Measurements from ENCODE around the gene PROSER2.

Gene PROSER2

GRCh38 chr10:11870900-11871400 is 47.8 kb downstream of the PROSER2 start:
- no peak for DNase-seq

DNA sequence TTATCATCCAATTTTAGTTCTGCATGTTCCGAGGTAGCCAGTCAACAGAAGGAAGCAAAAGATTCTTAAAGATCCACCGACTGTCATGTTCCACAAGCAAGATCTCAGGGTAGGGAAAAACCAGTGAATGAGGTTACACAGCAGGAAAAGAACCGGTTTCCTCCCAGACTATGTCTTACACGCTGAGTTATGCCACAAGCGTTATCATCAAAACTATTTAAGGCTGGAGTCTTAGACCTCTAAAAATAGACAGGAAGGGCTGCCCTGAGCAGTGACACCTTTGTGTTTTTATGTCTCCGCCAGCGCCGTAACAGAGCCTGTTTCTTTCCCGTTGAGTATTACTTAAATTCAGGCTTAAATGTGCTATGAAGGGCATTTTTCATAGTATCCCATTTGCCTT is 48.3 kb downstream of the PROSER2 start:
- DNase-seq: no peak

GRCh38 chr10:11874568-11875493 is 51.7 kb downstream of the PROSER2 start:
- DNase-seq: no peak

- DNase-seq: no peak
Observed at GRCh38 chr10:11875494-11876281, 52.5 kb downstream of the PROSER2 start.

GRCh38 chr10:11876324-11876723 is 53.2 kb downstream of the PROSER2 start:
- no peak for DNase-seq

DNA sequence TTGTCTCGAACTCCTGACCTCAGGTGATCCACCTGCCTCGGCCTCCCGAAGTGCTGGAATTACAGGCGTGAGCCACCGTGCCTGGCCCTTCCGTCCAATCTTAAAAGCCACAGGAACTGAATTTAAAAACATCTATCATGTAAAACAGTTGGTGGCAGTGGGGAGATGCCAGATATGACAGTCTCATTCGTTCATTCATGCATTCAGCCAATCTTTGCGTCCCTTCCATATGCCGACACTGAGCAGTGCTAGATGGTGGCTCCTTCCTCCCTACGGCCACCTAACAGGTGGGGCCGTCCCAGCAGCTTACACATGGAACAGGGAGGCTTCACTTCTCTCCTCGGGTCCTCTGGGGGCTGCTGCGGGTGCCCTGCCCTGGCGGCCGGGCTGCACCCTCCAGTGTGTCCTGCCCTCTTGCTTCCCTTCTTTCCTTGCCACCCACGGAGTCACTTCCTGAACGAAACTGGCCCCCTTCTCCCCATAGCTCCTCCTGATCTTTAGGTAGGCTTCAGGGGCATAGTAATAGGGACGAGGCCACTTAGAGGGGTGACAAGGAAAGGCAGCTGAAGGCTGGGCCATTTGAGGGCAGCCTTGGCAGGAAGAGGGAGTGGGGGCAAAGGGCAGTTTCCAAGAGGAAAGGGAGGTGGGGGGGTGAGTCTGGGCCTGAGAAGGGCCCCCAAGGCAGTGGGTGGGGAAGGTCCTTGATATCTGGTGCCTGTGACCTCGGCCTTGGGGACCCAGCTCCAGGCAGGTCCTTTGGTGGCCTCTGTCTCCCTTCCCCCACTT is 53.8 kb downstream of the PROSER2 start:
- no peak for DNase-seq

GRCh38 chr10:11877591-11877905 is 54.4 kb downstream of the PROSER2 start:
- no peak for DNase-seq

- DNase-seq: no peak
Observed at GRCh38 chr10:11878776-11879175, 55.6 kb downstream of the PROSER2 start.

GRCh38 chr10:11879387-11880094 is 56.4 kb downstream of the PROSER2 start:
- no peak for DNase-seq

DNA sequence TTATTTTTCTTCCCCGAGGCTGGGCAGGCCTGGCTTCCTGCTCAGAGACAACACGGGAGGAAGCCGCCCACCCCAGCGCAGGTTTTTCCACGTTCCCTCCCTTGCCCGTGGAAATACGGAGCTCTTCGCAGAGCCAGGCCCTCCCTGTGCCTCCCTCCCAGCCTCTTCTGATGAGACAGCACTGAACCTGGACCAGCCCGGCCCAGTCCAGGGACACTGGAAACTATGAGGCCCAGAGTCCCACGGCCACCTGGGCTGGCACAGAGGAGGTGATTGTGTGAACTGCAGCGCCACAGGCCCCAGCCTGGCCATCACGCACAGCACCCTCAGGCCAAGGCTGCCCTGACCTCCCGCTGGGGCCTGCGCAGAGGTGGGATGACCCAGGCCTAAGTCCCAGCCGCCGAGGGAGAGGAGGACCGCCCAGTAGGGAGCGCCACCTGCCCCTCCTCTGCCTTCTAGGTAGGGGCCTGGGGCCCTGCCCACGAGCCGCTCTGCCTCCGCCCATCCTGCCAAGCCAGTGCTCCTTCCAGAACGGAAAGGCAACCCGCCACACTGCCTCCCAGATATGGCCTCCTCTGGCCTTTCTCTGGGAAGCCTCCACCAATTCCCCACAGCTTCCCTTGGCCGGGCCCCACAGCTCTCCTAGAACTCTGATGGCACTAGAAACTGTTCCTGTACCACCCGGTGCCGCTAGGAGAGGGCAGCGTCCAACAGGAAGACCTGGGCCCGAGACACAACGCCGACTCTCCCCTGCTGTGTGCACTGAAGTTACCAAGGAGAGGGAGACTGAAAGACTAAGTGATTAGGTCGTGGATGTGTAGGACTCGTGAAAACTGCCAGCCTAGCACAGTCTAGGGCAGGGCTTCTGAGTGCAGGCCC is 57.2 kb downstream of the PROSER2 start:
- no peak for DNase-seq

- no peak for DNase-seq
Observed at GRCh38 chr10:11881030-11881476, 57.9 kb downstream of the PROSER2 start.

DNA sequence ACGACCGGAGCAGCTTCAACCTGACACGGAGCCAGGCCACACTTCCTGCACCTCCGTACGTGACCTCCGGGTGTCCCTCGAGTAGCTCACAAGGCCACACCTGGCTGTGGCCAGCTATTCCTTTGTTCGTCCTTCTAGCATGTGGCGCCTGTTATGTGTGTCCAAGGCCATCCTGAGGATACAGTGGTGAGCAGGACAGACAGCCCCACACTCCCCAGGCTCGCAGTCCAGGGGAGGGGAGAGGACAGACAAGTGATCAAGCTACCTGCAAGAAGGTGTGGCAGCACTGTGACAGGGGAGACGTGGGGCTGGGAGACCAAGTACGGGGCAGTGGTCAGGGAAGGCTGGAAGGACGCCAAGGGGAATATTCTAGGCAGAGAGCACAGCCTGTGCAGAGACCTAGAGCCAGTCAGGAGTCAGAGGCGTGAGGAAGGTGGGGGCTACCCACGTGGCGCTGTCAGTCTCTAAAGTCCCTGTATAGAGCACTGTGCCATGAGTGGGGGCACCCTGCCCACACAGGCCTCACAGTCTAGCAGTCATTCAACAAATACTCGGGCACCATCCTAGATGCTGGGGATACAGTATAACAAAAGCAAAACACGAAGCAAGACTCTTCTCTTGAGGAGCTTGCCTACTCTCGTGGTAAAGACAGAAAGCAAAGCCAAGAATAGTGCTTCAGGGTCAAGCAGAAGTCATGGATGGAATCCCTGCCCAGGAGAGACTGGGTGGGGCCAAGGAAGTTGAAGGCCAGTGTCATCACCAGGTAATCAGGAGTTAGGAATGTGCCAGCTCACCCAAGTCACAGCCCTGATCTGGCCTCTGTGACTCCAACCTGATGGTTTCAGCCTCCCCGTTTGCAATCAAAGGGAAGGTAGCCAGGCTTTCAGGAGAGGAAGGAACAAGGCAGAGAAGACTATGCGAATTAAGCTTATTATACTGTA is 58.6 kb downstream of the PROSER2 start:
- no peak for DNase-seq

DNA sequence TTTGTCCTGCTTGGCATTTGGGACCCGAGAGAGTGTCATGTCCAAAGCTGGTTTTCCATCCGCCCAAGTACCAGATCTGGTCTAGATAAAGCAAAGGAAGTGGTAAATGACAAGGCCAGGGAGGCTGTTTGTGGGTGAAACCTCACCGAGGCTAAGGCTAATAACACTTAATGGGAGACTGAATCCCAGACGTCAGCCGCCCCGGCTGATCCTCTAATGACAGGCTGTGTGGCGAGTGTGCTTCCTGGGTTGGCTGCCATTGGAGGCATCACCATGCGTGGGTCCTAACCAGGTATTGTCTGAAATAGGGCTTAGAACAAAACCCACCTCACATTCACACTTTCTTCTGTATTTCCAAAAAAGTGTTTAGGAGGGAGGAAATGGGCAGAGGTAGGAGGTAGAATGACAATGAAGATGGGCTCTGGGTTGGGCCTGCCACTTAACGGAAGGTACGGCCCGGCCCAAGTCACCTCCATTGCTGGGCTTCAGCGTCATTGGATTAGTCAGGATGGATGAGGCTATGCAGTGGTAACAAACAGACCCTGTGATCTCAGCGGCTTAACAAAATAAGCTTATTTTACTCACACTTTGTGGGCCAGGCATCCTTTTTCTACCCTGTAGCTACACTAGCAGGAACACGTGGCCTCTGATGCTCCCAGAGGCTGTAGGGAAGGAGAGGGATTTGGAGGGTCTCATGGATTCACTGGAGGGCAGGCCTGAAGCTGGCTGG is 59.7 kb downstream of the PROSER2 start:
- DNase-seq: no peak

DNA sequence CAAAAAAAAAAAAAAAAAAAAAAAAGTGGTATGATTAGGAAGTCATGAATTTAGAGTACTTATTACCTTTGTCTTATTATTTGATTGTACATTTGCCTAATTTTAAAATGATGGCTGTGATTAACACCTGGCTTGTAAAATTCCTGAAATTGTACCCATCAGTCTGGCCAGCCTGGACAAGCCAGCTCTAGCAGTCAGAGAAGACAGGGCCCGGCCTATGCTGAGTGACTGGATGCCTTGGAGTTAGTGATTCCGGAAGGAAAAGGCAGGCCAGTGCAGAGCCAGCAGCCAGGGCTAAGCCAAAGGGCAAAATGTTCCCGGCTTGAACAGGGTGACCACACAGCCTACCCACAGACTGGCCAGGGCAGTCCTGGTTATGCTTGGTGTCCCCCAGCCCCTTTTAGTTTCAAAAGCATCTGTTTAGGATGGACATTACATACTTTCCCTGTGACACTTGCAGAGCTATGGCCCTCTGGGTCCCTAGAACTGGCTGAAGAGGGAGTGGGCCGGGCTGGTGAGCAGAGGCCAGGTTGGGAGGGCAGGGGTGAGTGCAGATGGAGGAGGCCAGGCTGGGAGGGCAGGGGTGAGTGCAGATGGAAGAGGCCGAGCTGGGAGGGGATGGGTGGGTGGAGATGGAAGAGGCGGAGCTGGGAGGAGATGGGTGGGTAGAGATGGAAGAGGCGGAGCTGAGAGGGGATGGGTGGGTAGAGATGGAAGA is 61.7 kb downstream of the PROSER2 start:
- DNase-seq: no peak

GRCh38 chr10:11885437-11886137 is 62.4 kb downstream of the PROSER2 start:
- DNase-seq: no peak

- no peak for DNase-seq
Observed at GRCh38 chr10:11886138-11886474, 63.0 kb downstream of the PROSER2 start.

DNA sequence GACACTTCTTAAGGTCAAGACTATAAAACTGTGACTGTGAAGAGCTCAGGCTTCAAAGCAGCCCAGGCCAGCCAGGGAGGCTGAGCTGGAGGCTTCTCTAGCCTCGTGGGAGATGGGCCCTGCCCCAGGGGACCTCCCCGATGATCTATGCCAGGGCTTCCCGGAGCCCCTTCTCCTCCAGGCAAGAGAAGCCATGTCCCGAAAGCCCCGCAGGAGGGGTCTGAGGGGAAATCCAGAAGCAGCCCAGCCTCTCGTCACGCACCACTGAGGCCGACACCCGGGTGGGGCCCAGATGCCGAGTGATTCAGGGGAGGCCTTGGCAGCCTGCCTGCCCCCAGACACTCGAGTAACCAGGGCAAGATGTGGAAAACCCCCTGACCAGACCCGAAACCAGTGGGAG is 63.7 kb downstream of the PROSER2 start:
- DNase-seq: no peak
